ENCODE results near the gene LRRN3.

- TF ChIP-seq CTCF (conservative IDR thresholded peaks at IDR 0.05; ENCODE audit: low read depth, low read length) = no peak
- no peak for TF ChIP-seq CHD1 (IDR thresholded peaks at IDR 0.05; ENCODE audit: low read depth, low read length)
- no peak for TF ChIP-seq POLR2A (IDR thresholded peaks at IDR 0.05; ENCODE audit: low read depth, low read length)
- no peak for TF ChIP-seq RAD21 (IDR thresholded peaks at IDR 0.05; ENCODE audit: low read length)
- no peak for TF ChIP-seq MXI1 (IDR thresholded peaks at IDR 0.05; ENCODE audit: borderline replicate concordance, low read depth, low read length)
- no peak for TF ChIP-seq SMC3 (IDR thresholded peaks at IDR 0.05; ENCODE audit: low read depth, low read length)
- no peak for TF ChIP-seq RFX5 (IDR thresholded peaks at IDR 0.05; ENCODE audit: low read depth, low read length)
- TF ChIP-seq MAFK (IDR thresholded peaks at IDR 0.05; ENCODE audit: low read depth, low read length) = no peak
- TF ChIP-seq USF2 (IDR thresholded peaks at IDR 0.05; ENCODE audit: low read depth, low read length) = no peak
- no peak for TF ChIP-seq BHLHE40 (IDR thresholded peaks at IDR 0.05; ENCODE audit: low read depth, low read length)
- TF ChIP-seq FOS (IDR thresholded peaks at IDR 0.05; ENCODE audit: low read depth, low read length) = no peak
- TF ChIP-seq CEBPB (IDR thresholded peaks at IDR 0.05; ENCODE audit: low read depth, low read length) = no peak
- TF ChIP-seq ELK1 (IDR thresholded peaks at IDR 0.05; ENCODE audit: borderline replicate concordance, low read depth, low read length) = no peak
- no peak for TF ChIP-seq RCOR1 (IDR thresholded peaks at IDR 0.05; ENCODE audit: insufficient replicate concordance, low read length)
Measured at GRCh38 chr7:111172564-111173257, 81.8 kb downstream of the LRRN3 start.
